Activated CD4-positive, alpha-beta memory T cell treated with anti-CD3 and anti-CD28 coated beads, Interleukin-2, amount 10 ng/mL, durations not matched to agents 7 days and 5 days (primary cell): ENCODE data around the gene ABCA2. TPM values are rescaled to one million over a fixed set of nuclear protein-coding genes. Genes with fewer than 3 reads are reported as not detected.
A peak's percentile ranks its signal among the peaks of the same experiment; 100 is the strongest.

ENCODE experiments used
- CTCF ChIA-PET: fragments of 350-600 bp; sonication (Branson Sonifier 250); formaldehyde crosslinking; loops from one replicate; lab custom pipeline; 2021; ENCODE audit warnings: antibody characterized with exemption, inconsistent platforms; lab: Charles Lee
- POLR2A ChIA-PET: fragments of 350-600 bp; sonication (Branson Sonifier 250); formaldehyde crosslinking; loops from one replicate; lab custom pipeline; 2021; ENCODE audit warnings: antibody characterized with exemption; lab: Charles Lee
- DNase-seq: peaks from one replicate; pipeline ENCODE4 v3.0.0-alpha.2; 2020
- H3K27ac Mint-ChIP-seq: one replicate; pipeline ENCODE4 v1.8.0; 2021; ENCODE audit warnings: mild to moderate bottlenecking, mixed read lengths
- H3K27me3 Mint-ChIP-seq: one replicate; pipeline ENCODE4 v1.8.0; 2021; ENCODE audit warnings: mixed read lengths
- H3K36me3 Mint-ChIP-seq: one replicate; pipeline ENCODE4 v1.8.0; 2021; ENCODE audit warnings: low read depth, mixed read lengths
- H3K4me1 Mint-ChIP-seq: one replicate; pipeline ENCODE4 v1.8.0; 2021; ENCODE audit warnings: mixed read lengths
- H3K4me3 Mint-ChIP-seq: one replicate; pipeline ENCODE4 v1.8.0; 2021; ENCODE audit warnings: mild to moderate bottlenecking, mixed read lengths
- H3K9me3 Mint-ChIP-seq: one replicate; pipeline ENCODE4 v1.8.0; 2021; ENCODE audit warnings: mixed read lengths
- total RNA-seq, 2 experiments: library from RNA; stranded (reverse); gene quantifications; one replicate each; pipeline ENCODE4 v1.2.3, GENCODE V29; 2021

The ABCA2 gene
- total RNA-seq, 2 experiments from 2014 or later: 55.5 to 65.9 TPM

GRCh38 chr9:137031904-137032640 lies 4.0 kb upstream of the ABCA2 start, which contains the start of gene FUT7:
TSS of gene FUT7 (minus strand) at chr9:137032088. CDS start at chr9:137031991, 97 bp downstream.
- DNase-seq: no peak
- peak within 1 kb of the TSS; percentile 76 for H3K4me3 Mint-ChIP-seq
- peaks cover 5% of the 10 kb centered on the region for H3K36me3 Mint-ChIP-seq
- POLR2A ChIA-PET: interaction anchor here (0.7 to 1.9 kb wide), 4 partner anchors 36 to 225 kb away, joined by 3 to 6 read pairs (median 3); partner anchors contain the start of genes CLIC3, RABL6 and TUBB4B
- H3K9me3 Mint-ChIP-seq: no peaks in the 10 kb centered on the region
- peak within 1 kb of the TSS; percentile 91 for H3K27ac Mint-ChIP-seq
- CTCF ChIA-PET: interaction anchor here (0.5 to 9.9 kb wide), 6 partner anchors 36 to 305 kb away, joined by 3 to 149 read pairs (median 5); partner anchors contain the start of genes AJM1, C8G, FBXW5 and SAPCD2
- H3K27me3 Mint-ChIP-seq: no peaks in the 10 kb centered on the region
- peaks cover 64% of the 10 kb centered on the region for H3K4me1 Mint-ChIP-seq

- ChIA-PET POLR2A (interaction anchor here (1.2 to 2.9 kb wide), 7 partner anchors 14 to 224 kb away, joined by 3 to 15 read pairs (median 5); partner anchors contain the start of genes CLIC3, PAXX and RABL6), CTCF (interaction anchor here (1.2 to 9.9 kb wide), 13 partner anchors 11 to 244 kb away, joined by 3 to 149 read pairs (median 8); partner anchors contain the start of genes AJM1, C8G, CLIC3 and FBXW5)
- Mint-ChIP-seq H3K27ac (peak overlapping the region; percentile 91), H3K4me1 (peaks cover 70% of the 10 kb centered on the region), H3K27me3 (no peaks in the 10 kb centered on the region), H3K36me3 (peaks cover 5% of the 10 kb centered on the region), H3K9me3 (no peaks in the 10 kb centered on the region), H3K4me3 (peak overlapping the region; percentile 76)
- peak; percentile 69 for DNase-seq
Measured at GRCh38 chr9:137030538-137031527, 2.8 kb upstream of the ABCA2 start.

GRCh38 chr9:137030006-137030405 lies 2.0 kb upstream of the ABCA2 start:
- Mint-ChIP-seq H3K27ac (peak overlapping the region; percentile 91), H3K36me3 (peaks cover 5% of the 10 kb centered on the region), H3K27me3 (no peaks in the 10 kb centered on the region), H3K4me1 (peaks cover 64% of the 10 kb centered on the region), H3K9me3 (no peaks in the 10 kb centered on the region), H3K4me3 (peak overlapping the region; percentile 76)
- ChIA-PET CTCF (interaction anchor here (0.6 to 9.9 kb wide), 37 partner anchors 9 to 303 kb away, joined by 3 to 149 read pairs (median 7); partner anchors contain the start of genes AJM1, C8G, CLIC3 and FBXW5), POLR2A (interaction anchor here (1.2 to 2.9 kb wide), 9 partner anchors 8 to 211 kb away, joined by 3 to 15 read pairs (median 5); partner anchors contain the start of genes CLIC3, PAXX and TUBB4B)
- no peak for DNase-seq

GRCh38 chr9:137029058-137029936 lies 1.3 kb upstream of the ABCA2 start:
- Mint-ChIP-seq H3K9me3 (no peaks in the 10 kb centered on the region), H3K4me1 (peaks cover 57% of the 10 kb centered on the region), H3K27me3 (no peaks in the 10 kb centered on the region), H3K4me3 (peak overlapping the region; percentile 76), H3K36me3 (peaks cover 5% of the 10 kb centered on the region), H3K27ac (peak overlapping the region; percentile 91)
- ChIA-PET CTCF (interaction anchor here (0.6 to 9.9 kb wide), 42 partner anchors 9 to 302 kb away, joined by 3 to 149 read pairs (median 5); partner anchors contain the start of genes AJM1, C8G, CLIC3 and FBXW5), POLR2A (interaction anchor here (0.5 to 2.9 kb wide), 14 partner anchors 8 to 496 kb away, joined by 3 to 15 read pairs (median 4); partner anchors contain the start of genes MAN1B1, NPDC1, PAXX and SAPCD2)
- peak; percentile 79 for DNase-seq

- ChIA-PET CTCF (interaction anchor here (0.9 to 9.9 kb wide), 32 partner anchors 9 to 301 kb away, joined by 3 to 149 read pairs (median 8); partner anchors contain the start of genes AJM1, C8G, CLIC3 and FBXW5), POLR2A (interaction anchor here (0.5 to 2.9 kb wide), 10 partner anchors 9 to 301 kb away, joined by 3 to 15 read pairs (median 4); partner anchors contain the start of genes MAN1B1, NPDC1, PAXX and SAPCD2)
- Mint-ChIP-seq H3K27me3 (no peaks in the 10 kb centered on the region), H3K27ac (peak overlapping the region; percentile 91), H3K36me3 (peaks cover 5% of the 10 kb centered on the region), H3K9me3 (no peaks in the 10 kb centered on the region), H3K4me1 (peaks cover 51% of the 10 kb centered on the region), H3K4me3 (peak overlapping the region; percentile 76)
- peak; percentile 76 for DNase-seq
Measured at GRCh38 chr9:137028263-137029057, 423 bp upstream of the ABCA2 start.

- no peak for DNase-seq
- Mint-ChIP-seq H3K36me3 (peaks cover 5% of the 10 kb centered on the region), H3K4me3 (peak overlapping the region; percentile 77), H3K4me1 (peaks cover 38% of the 10 kb centered on the region), H3K27me3 (no peaks in the 10 kb centered on the region), H3K9me3 (no peaks in the 10 kb centered on the region), H3K27ac (no peak overlapping the region)
- CTCF ChIA-PET: interaction anchor here (1.0 to 7.3 kb wide), 3 partner anchors 8 to 213 kb away, joined by 3 to 105 read pairs (median 21); partner anchors contain the start of gene SAPCD2
- POLR2A ChIA-PET: interaction anchor here (0.9 to 2.0 kb wide), 5 partner anchors 12 to 41 kb away, joined by 3 to 7 read pairs (median 3); partner anchors contain the start of gene CLIC3
Measured at GRCh38 chr9:137026828-137027227, 1.2 kb downstream of the ABCA2 start.

- no peak overlapping the region for H3K27ac Mint-ChIP-seq
Measured at GRCh38 chr9:137026384-137026783, 1.7 kb downstream of the ABCA2 start.

GRCh38 chr9:137025517-137025966 lies 2.5 kb downstream of the ABCA2 start:
- no peaks in the 10 kb centered on the region for H3K27me3 Mint-ChIP-seq
- ChIA-PET CTCF (interaction anchor here (0.8 to 7.3 kb wide), 4 partner anchors 10 to 78 kb away, joined by 3 to 105 read pairs (median 12); partner anchors contain the start of gene SAPCD2), POLR2A (interaction anchor here (1.1 to 2.3 kb wide), 3 partner anchors 10 to 29 kb away, joined by 3 to 12 read pairs (median 7); partner anchors contain the start of gene CLIC3)
- no peak overlapping the region for H3K27ac Mint-ChIP-seq
- H3K4me1 Mint-ChIP-seq: peaks cover 29% of the 10 kb centered on the region
- no peak for DNase-seq
- no peak overlapping the region for H3K4me3 Mint-ChIP-seq
- H3K36me3 Mint-ChIP-seq: peaks cover under 1% of the 10 kb centered on the region
- H3K9me3 Mint-ChIP-seq: no peaks in the 10 kb centered on the region

More at GRCh38 chr9:137026384-137026783, 1.7 kb downstream of the ABCA2 start:
- POLR2A ChIA-PET: interaction anchor here (0.9 to 2.3 kb wide), 6 partner anchors 9 to 40 kb away, joined by 3 to 12 read pairs (median 4); partner anchors contain the start of gene CLIC3
- Mint-ChIP-seq H3K9me3 (no peaks in the 10 kb centered on the region), H3K4me3 (peak overlapping the region; percentile 37), H3K4me1 (peaks cover 35% of the 10 kb centered on the region), H3K27me3 (no peaks in the 10 kb centered on the region), H3K36me3 (peaks cover 5% of the 10 kb centered on the region)
- CTCF ChIA-PET: interaction anchor here (0.8 to 7.3 kb wide), 4 partner anchors 9 to 214 kb away, joined by 3 to 105 read pairs (median 12); partner anchors contain the start of gene SAPCD2
- DNase-seq: no peak

GRCh38 chr9:137023583-137023991 lies 4.5 kb downstream of the ABCA2 start:
- Mint-ChIP-seq H3K27me3 (no peaks in the 10 kb centered on the region), H3K36me3 (peaks cover 3% of the 10 kb centered on the region), H3K4me3 (no peak overlapping the region), H3K27ac (no peak overlapping the region), H3K9me3 (no peaks in the 10 kb centered on the region), H3K4me1 (peaks cover 15% of the 10 kb centered on the region)
- POLR2A ChIA-PET: no interaction called here
- DNase-seq: no peak
- CTCF ChIA-PET: interaction anchor here (1.6 kb wide), 1 partner anchor 12 kb away, joined by 5 read pairs; no protein-coding TSS in a partner anchor

GRCh38 chr9:137023157-137023556 lies 4.9 kb downstream of the ABCA2 start:
- CTCF ChIA-PET: interaction anchor here (1.6 kb wide), 1 partner anchor 13 kb away, joined by 5 read pairs; no protein-coding TSS in a partner anchor
- DNase-seq: no peak
- POLR2A ChIA-PET: no interaction called here
- H3K27me3 Mint-ChIP-seq: no peaks in the 10 kb centered on the region
- peaks cover 3% of the 10 kb centered on the region for H3K36me3 Mint-ChIP-seq
- no peak overlapping the region for H3K27ac Mint-ChIP-seq
- H3K4me3 Mint-ChIP-seq: no peak overlapping the region
- H3K9me3 Mint-ChIP-seq: no peaks in the 10 kb centered on the region
- peaks cover 15% of the 10 kb centered on the region for H3K4me1 Mint-ChIP-seq
